ENCODE measurements around the gene CRTC3.

Gene CRTC3

DNA sequence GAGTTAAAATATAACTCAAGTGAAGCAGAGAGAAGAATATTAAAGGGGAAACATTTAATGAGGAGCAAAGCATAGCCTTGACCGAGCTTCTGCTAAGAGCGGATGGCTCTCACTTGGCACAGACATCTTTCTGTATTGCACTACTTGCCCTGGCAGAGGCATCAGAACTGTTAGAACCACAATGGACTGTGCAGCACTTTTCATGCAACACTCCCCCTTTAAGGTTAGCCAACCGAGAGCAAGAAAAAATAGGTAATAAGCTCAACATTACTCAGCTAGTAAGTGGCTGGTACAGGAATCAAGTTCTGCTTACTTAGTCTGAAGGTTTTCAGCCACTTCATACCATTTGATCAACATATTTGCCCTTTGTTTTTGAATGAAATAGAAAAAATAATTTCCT is 33.7 kb downstream of the CRTC3 start:
- DNase-seq (ENCODE audit: low read depth), result no peak

DNA sequence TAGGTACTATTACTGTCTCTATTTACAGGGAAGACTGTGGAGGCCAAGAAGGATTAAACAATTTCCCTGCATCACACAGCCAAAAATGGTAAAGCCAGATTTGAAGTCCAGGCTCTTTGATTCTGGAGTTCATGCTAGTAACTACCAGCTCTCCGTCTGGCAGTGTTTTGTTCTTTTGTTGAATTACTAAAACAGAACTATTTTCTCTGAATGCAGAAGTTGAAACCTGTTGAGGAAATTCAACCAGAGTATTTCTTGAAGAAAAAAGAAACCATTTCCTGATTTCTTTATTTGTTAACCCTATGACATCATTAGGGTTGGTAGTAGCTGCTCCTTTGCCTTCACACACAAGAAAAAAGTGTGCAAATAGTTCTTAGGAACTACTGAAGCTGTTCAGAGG is 34.3 kb downstream of the CRTC3 start:
- DNase-seq (ENCODE audit: low read depth), result no peak

DNA sequence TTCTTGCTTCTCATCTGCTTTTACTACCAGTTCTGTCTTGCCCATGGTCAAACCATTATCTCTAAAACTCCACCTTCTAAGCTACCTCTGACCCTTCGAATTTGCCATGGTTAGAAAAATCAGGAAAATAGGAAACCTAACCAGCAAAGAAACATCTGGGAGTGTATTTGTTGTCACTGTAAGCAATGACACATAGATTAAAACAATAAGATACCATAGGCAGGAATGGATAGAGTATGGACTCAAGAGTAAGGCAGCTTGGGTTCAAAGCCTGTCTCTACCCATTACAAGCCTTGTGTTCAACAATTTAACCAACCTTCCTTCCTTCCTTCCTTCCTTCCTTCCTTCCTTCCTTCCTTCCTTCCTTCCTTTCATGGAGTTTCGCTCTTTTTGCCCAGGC is 34.9 kb downstream of the CRTC3 start:
- no peak for DNase-seq (ENCODE audit: low read depth)

DNA sequence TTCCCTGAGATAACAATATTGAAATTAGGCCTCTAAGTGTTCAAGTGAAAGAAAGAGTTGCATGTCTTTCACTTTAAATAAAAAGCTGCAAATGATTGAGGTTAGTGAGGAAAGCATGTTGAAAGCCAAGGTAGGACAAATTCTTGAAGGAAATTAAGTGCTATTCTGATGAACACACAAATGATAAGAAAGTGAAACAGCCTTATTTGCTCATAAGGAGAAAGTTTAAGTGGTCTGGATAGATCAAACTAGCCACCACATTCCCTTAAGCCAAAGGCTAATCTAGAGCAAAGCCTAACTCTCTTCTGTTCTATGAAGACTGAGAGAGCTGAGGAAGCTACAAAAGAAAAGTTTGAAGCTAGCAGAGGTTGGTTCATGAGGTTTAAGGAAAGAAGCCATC is 36.1 kb downstream of the CRTC3 start:
- DNase-seq (ENCODE audit: low read depth), result no peak

DNA sequence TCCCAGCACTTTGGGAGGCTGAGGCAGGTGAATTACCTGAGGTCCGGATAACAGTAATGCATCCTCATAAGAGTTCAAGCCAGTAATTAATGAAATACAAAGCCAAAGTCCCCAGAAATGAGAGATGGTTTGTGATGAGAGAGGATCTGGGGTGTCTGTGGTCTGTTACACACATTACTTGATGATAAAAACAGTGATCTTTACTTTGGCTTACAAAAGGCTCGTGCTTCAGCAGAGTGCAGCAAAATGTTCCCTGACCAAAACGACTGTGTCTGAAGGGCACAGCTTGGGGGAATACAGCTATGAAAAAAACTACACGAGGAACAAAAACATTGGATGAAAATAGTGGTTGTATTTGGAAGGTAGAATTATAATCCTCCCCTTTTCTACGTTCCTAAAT is 40.9 kb downstream of the CRTC3 start:
- no peak for DNase-seq (ENCODE audit: low read depth)

DNA sequence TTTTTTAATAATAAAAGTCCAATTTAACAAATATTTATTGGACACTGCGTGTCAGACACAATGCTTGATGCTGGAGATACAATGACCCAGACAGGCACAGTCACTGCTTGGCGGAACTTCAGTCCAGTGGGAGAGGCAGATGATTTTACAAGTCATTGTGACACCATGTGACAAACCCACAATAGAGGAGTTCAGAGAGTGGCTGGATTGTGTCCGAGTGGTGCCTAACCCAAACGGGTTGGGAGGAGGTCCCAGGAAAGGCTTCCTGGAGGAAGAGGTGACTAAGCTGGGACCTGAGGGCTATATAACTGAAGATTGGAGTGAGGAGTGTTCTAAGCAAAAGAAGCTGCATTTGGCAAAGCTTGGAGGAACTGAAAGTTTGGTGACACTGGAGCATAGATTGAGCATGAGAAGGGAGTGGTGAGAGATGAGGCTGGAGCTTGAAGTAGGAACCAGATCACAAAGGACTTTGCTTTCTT is 41.4 kb downstream of the CRTC3 start:
- DNase-seq (ENCODE audit: low read depth), result no peak

DNA sequence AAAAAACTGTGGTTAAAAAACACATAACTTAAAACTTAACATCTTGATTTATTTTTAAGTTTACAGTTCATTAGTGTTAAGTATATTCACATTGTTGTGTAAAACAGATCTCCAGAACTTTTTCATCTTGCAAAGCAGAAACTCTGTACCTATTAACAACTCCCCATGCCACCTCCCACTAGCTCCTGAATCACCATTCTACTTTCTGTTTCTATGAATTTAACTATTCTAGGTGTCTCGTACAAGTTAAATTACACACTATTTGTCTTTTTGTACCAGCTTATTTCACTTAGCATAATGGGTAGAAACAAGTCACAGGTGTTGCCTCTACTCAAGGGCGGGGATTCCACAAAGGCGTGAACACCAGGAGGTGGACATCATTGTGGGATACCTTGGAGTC is 43.2 kb downstream of the CRTC3 start:
- DNase-seq (ENCODE audit: low read depth), result no peak

DNA sequence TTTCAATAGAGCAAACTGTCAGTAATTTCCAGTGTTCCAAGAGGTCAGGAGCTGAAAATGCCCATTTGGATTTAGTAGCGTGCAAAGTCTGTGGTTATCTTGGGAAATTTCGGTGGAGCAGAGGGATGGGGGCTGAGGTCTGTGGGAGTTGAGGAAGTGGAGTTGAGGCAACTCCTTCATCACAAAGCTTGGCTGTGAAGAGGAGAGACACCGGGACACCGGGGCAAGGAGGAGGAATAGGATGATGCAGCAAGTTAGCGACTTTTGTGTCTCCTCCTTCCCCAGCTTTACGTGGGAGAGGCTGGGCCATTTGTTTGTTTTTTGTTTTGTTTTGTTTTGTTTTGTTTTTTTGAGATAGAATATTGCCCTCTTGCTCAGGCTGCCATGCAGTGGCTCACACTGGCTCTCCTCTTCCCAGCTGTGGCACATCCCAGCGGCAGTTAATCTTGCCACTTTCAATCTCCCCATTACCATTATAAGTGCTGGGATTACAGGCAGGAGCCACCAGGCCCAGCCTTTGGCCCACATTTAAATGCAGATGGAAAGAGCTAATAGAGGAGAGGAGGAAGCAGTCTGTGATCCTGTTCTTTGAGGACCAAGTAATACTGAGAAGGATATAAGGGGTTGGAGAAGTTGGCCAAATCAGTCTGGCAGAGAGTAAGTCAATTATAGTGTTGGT is 47.1 kb downstream of the CRTC3 start:
- no peak for DNase-seq (ENCODE audit: low read depth)

DNA sequence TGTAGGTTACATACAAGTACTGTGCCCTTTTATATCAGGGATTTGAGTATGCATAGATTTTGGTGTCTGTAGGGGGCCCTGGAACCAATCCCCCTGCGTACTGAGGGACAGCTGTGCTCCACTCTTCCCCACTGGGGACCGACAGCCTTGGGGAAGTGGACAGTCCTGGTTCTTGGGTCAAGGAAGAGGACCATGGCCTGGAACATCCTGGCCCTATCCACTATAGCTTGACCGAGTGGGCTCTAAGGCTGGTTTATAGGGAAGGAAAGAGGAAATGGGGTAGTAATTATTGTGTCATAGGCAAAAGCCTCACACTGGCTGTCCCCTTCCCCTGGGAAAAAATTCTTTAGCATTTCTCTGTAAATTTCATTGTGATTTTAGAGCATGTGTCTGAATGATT is 49.5 kb downstream of the CRTC3 start:
- DNase-seq (ENCODE audit: low read depth), result no peak

DNA sequence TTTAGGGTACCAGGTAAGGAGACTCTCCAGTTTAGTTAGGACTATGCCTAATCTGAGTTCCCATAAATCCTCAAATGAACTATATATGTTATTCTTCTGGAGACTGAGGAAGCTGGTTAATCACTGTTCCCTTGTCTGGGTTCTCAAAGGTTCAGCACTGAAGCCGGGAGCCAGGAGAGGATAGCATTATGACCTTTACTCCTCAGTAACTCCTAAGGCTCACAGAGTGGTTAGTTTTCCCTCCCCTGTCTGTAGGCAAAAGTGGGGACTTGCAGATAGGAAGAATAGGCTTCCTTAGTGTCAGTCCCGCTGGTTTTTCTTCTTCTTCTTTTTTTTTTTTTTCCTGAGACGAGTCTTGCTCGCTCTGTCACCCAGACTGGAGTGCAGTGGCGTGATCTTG is 50.4 kb downstream of the CRTC3 start:
- DNase-seq (ENCODE audit: low read depth), result no peak

DNA sequence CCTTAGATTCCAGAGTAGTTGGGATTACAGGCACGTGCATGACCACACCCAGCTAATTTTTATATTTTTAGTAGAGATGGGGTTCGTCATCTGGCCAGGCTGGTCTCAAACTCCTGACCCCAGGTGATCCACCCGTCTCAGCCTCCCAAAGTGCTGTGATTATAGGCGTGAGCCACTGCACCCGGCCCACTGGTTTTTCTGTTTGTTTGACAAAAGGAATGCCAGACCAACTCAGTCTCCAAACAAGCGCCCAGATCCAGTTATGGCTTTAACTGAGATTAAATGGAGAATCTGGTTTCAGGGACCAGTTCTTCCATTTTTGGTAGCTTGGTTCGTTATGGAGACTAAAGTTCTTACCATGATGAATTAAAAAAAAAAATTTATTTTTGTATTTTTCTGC is 50.8 kb downstream of the CRTC3 start:
- DNase-seq (ENCODE audit: low read depth), result no peak

DNA sequence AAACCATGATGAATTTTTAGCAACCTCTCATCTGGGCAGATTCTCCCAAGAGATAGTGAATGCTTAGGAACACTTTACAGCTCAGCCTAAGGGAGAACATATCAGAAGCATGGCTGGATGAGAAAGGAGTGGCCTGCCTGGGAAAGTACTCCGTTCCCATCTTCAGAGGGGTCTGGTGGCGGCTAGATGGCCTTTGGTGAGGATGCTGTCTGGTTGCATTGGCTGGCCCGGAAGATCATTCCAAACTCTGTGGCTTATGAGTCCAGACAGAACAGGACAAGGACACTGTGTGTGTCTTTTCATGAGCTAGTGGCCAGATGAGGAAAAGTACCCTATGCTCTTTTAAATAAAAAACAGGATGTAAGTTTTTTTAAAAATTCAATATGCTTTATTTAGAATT is 51.2 kb downstream of the CRTC3 start:
- DNase-seq (ENCODE audit: low read depth), result no peak

DNA sequence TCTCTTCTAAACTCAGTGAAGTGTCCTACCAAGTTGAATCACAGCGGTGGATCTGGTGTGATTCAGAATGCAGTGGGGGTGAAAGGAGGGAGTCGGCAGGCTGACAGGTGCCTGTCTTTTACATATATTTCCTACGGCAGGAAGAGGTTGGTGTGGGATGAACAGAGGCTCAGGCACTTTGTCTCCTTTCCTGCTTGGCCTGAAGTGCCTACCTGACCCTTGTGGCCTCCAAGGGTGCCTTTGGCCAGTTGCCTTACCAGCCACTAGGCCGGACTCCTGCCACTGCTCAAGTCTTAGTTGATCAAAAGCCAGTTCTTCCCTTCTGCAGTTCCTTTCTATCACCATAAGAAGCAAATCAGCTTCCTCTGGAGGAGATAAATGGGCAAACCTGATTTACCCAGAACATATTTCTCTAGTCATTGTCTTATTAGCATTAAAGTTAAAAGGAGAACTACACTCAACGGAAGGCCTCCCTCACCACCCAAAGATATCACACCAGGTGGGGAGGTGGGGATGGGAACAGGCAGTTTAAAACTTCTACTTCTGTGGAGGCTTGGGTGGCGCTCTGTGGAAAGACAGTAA is 52.1 kb downstream of the CRTC3 start:
- no peak for DNase-seq (ENCODE audit: low read depth)

DNA sequence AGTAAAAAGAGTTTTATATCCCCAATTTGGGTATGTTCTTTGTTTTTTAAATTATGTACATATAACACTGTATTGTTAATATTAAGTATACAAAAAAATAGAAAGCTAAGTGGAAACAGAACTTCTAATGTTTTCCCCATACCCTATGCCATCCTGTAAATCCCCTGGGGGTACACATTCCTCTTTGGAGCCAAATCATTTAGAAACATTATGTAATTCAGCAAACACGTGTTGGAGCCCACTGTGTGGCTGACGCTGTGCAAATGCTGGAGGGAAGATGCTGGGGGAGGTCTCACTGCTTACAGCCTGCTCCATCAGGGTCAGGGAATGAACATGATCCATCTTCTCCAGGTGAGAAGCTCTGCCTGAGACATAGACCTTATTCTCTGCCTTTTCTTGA is 52.8 kb downstream of the CRTC3 start:
- no peak for DNase-seq (ENCODE audit: low read depth)

DNA sequence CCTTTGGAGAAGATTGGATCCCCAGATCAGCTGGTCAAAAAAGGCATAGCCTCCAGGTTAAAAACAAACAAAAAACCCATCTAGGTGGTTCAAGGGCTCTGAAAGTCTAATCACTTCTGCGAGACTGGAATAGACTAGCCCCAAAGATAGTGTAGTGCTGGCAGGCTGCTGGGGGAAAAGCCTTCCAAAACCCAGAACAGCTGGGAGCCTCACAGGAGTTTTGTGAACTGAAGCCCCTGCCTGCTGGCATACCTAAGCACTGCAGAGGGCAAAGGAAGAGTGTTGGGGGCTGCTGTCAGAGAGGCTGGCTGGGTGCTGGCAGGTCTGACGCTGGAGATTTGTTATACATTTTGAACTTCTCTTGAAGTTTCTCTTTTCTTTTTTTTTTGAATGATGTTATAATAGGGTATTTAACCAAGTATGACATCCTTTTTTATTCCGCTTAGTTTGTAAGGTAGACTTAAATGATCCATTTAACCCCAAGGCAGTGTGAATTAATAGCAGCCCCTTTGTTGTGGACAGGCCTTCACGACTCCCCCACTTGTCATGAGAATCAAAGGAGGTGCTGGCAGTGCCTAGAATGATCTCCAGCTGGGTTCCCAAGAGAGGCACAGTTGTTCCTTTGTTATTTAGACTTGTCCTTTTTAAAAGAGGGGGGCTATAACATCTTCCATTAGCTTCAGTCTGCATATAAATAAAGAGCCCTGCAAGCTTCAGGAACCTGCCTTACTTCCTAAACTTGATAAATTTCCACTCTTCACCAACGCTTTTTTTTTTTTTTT is 53.9 kb downstream of the CRTC3 start:
- DNase-seq (ENCODE audit: low read depth), result no peak

DNA sequence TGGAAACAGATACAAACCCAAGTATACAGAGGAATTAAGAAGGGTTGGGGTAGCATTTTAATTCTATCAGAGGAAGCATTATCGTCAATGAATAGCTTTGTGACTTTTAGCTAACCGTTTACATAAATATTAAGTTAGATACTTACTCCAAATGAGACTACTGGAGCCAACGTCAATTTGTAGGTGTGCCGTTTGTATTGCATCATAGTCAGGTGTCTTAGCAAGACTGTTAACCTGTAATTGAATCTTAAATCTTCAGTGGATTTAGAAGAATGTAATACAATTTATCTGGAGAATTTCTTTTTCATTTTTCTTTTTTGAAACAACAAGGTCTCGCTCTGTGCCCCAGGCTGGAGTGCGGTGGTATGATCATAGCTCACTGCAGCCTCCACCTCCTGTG is 55.1 kb downstream of the CRTC3 start:
- DNase-seq (ENCODE audit: low read depth), result no peak

DNA sequence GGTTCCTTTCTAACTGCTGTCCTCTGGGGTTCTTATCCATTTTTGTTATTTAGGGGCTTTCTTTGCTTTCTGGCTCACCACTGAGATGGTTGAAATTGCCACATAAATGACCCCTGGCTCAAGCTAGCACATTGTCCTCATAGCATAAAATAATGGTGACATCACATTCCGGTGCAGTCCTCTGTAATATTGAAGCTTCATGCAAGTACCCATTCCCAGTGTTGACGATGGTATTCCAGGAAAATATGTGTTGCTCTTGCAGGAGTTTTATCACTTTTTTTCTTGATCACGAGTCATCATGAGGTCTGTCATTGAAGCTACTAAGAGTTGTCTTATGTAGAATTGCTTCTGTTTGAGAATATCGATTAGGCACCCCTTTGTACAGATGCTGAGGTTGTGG is 56.1 kb downstream of the CRTC3 start:
- no peak for DNase-seq (ENCODE audit: low read depth)

DNA sequence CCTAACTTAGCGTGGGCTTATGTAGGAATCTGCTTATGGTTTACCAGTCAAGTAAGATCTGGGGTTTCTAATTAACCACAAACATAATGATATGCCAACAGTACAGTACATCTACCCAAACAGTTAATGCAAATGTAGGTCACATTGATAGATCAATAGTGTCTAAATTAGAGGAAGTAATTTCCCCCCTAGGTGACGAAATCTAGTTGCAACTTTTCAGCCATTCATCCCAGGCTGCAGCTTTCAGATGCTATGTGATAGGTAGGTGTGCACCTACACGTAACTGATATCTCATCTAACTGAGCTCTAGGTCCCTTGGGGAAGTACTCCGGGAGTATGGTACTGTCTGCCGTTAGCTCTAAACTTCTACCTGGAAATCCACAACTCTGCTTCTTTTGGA is 57.2 kb downstream of the CRTC3 start:
- no peak for DNase-seq (ENCODE audit: low read depth)

DNA sequence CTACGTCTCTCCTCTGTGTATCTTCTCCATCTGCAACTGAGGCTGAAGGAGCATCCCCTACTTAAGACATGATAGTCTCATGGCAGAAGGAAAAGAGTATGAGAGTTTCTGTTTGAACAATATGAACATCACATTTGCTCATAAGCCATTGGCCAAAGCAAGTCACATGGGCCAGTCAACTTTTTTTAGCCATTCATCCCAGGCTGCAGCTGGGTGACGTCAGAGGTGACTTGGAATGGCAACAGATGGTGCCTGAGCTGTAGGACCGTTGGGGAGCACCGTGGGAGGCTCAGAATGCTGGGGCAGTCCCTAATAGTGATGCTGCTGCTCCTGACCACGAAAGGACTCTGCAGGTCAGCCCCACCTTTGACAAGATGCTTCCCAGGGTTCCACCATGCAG is 58.7 kb downstream of the CRTC3 start:
- DNase-seq (ENCODE audit: low read depth), result no peak

DNA sequence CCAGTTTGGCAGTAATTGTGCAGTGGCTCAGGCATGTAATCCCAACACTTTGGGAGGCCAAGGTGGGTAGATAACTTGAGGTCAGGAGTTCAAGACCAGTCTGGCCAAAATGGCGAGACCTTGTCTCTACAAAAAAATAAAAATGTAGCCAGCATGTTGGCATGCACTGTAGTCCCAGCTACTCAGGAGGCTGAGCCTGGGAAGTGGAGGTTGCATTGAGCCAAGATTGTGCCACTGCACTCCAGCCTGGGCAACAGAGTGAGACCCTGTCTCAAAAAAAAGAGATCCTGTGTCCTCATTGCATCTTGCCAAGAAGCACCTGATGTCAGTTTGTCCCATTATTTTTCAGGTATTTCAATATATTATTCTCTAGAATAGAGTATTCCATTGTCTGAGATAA is 61.8 kb downstream of the CRTC3 start:
- no peak for DNase-seq (ENCODE audit: low read depth)

DNA sequence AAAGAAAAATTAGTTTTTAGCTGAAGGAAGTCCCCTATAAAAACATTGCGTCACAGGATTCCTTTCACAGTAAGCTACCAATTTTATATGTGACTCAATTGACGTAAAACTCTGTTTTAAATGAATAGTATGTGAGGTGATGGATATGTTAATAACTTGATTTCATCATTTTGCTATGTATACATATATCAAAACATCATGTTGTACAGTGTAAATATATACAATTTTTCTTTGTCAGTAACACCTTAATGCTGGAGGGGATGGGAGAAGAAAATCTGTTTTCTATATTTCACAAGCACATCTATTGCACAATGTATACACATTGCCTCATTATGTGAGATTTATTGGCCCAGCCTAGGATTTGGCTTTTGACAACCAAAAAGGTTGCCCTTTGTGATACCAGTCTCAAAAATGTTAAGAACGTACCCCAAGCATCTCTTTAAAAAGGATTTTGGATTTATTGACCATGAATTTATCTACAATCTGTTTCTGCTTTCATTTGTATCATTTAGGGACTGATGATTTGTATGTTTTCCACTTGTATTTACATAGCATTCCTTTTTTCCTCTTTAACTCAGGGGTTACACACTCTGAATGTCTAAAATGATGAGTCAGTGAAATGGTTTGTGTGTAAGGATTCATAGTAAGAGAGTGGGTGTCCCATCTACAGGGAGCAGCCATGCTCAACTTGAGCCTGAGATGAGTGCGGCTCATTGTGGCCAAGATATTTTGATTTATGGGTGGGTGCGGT is 62.6 kb downstream of the CRTC3 start:
- no peak for DNase-seq (ENCODE audit: low read depth)

DNA sequence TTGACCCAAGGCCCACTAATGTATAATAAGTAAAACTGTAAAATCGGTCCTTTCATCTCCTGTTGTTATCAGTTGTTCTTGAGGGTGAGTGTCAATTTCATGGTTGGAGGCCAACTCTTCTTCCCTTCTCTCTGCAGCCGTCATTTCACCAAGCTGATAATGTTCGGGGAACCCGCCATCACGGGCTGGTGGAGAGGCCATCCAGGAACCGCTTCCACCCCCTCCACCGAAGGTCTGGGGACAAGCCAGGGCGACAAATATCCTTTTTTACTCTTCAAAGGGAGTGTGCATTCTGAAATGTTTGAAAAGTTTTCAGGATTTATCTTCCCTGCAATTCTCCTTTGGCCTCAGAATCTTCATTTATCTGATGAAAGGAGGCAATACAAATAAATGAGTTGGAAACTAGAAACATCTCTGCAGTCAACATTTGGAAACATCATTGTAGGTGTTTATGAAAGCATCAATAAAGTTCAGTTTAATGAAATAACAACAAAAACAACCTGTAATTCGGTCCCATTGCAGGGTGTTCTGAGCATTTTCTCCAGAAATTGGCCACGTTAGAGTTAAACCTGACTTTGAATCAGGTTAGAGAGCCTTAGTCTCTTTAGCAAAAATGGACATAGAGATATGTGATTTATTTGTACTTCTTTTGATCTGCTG is 63.9 kb downstream of the CRTC3 start:
- DNase-seq (ENCODE audit: low read depth), result no peak

All from HS-27A (cell line).